ENCODE data around the gene YDJC. TPM values are rescaled to one million over a fixed set of nuclear protein-coding genes. Genes with fewer than 3 reads are reported as not detected.

Gene YDJC
- total and polyA plus RNA-seq, 9 of the 15 experiments (the other 6 are each of a cell fraction or from before 2014, with no cell fraction given), result 13.5 to 871 (median 164) TPM

- TF ChIP-seq POLR3G (IDR thresholded peaks at IDR 0.05; ENCODE audit: extremely low read depth, insufficient read length, insufficient replicate concordance) (no peak), RBFOX2 (IDR thresholded peaks at IDR 0.05; ENCODE audit: low read depth, low read length) (no peak), RBM25 (IDR thresholded peaks at IDR 0.05; ENCODE audit: low read depth, low read length, severe bottlenecking) (no peak), CREB1 (IDR thresholded peaks at IDR 0.05) (no peak), CREB1 (CRISPR knock-in tag; IDR thresholded peaks at IDR 0.05) (no peak), BRD9 (IDR thresholded peaks at IDR 0.05; ENCODE audit: low read depth, partially characterized antibody) (no peak), PPARD (CRISPR knock-in tag; IDR thresholded peaks at IDR 0.05) (no peak), PYGO2 (tag; IDR thresholded peaks at IDR 0.05) (no peak), GABPB1 (CRISPR knock-in tag; IDR thresholded peaks at IDR 0.05) (no peak), CREBBP (IDR thresholded peaks at IDR 0.05; ENCODE audit: low read depth, low read length) (no peak), MIER1 (IDR thresholded peaks at IDR 0.05; ENCODE audit: low read depth) (no peak), CBX2 (IDR thresholded peaks at IDR 0.05; ENCODE audit: insufficient read depth, low read length, poor library complexity, severe bottlenecking) (no peak), NR4A1 (CRISPR knock-in tag; IDR thresholded peaks at IDR 0.05) (no peak), NR4A1 (tag; IDR thresholded peaks at IDR 0.05) (no peak), YY1 (IDR thresholded peaks at IDR 0.05; ENCODE audit: borderline replicate concordance in 1 of 3, control insufficient read depth in 1 of 3, extremely low read depth in 1 of 3, insufficient read depth in 3 of 3, insufficient read length in 1 of 3, insufficient replicate concordance in 2 of 3, low read depth in 1 of 3, low read length in 2 of 3) (no peak), MNT (conservative IDR thresholded peaks at IDR 0.05) (no peak), MTA1 (IDR thresholded peaks at IDR 0.05; ENCODE audit: borderline replicate concordance) (no peak), ATF2 (CRISPR knock-in tag; IDR thresholded peaks at IDR 0.05) (no peak), POLR2A (conservative IDR thresholded peaks at IDR 0.05) (no peak), ZC3H11A (IDR thresholded peaks at IDR 0.05; ENCODE audit: low read depth, low read length) (peak; percentile 13; the same call in 1 of the 2 replicates), MCM3 (IDR thresholded peaks at IDR 0.05) (no peak), ZBTB7A (IDR thresholded peaks at IDR 0.05; ENCODE audit: borderline replicate concordance, control insufficient read depth, low read depth, low read length) (no peak), TCF15 (CRISPR knock-in tag; IDR thresholded peaks at IDR 0.05) (no peak), DNMT1 (IDR thresholded peaks at IDR 0.05) (no peak), ZNF3 (CRISPR knock-in tag; IDR thresholded peaks at IDR 0.05) (no peak)
These were observed 3.6 kb downstream of the YDJC start (continued) for GRCh38 chr22:21626073-21626734.

Data from K562 (cell line).